Stimulated activated CD4-positive, alpha-beta T cell treated with anti-CD3 and anti-CD28 coated beads, Interleukin-1b, Interleukin-23, amount 100 ng/mL, for 1 hour (primary cell): ENCODE measurements around the gene TSPAN5.
"Not testable (repeated sequence)": the region's sequence is repeated elsewhere in the genome, so short reads cannot be mapped to it uniquely, and the experiment has no call there.

Experiments
- DNase-seq, 2 donors: peaks; one replicate each; pipeline ENCODE4 v3.0.0-alpha.2; 2020; ENCODE audit warnings: low read depth in 2 of 2

Gene TSPAN5

DNA sequence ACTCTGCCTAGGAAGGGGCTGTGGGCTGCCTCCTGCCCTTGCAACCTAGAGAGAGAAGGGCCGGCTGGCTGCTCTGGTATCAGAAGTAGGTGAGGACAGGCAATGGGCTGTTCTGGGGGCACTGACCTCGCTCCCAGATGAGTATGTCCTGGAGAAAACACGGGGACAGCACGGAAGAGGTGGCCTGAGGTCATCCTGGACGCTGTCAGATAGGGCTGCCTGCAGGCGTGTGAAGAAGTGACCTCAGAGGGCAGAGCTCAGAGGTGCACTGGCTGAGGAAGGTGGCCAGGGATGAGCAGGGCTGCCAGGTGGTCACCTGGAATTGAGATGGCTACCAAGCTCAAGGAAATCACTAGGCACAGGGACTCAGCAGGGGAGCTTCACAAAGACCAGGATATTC, 159.6 kb downstream of the TSPAN5 start:
- no peak for DNase-seq

DNA sequence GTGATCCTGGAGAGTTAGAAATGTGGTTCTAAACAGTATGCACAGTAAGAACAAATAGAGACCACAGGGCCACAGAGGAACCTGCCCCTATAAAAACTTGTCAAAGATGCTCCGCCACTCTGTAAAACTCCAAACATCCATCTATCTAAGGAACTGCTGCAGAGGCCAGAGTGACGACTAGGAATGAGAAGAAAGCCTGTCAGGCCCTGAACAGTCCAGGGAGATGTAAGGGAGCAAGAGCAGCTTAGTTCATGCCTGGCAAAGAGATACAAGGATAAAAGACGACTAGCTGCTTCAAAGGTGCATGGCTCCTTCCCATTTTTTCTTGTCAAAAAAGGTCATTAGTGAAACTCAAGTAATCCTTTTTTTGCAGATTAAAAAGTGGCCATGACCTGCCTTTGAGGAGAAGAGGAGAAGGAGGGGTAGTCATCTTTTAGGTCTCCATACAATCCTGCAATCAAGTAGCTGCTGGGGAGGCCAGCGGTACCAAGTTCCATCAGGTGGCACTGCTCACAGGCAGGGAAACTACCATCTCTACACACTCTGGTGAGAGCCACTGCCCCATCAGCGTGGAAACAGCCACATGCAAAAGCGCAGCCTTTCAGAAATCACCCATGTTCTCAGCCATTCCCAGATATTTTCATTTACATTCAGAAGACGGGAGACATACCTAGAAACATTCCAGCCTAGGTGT, 162.1 kb downstream of the TSPAN5 start:
- DNase-seq, result no peak

DNA sequence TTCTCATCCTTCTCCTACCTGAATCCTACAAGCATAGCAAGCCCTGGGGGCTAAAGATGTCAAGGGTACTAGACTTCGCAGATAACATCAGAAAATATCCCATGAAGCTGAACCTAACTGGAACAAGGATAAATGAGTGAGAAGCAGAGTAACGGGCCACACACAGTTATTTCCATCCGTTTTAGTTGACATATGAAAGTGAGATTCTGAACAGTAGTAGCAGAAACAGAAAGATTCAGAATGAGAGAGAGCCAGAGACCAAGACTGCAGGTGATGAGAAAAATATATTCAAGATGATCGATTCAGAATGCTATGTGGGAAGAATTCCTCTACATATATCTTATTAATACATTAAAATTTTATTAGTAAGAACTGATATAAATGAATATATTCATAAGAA, 165.1 kb downstream of the TSPAN5 start:
- no peak for DNase-seq

GRCh38 chr4:98491899-98492559, 166.4 kb downstream of the TSPAN5 start:
- no peak for DNase-seq

GRCh38 chr4:98490251-98490650, 168.2 kb downstream of the TSPAN5 start:
- DNase-seq, result no peak

DNA sequence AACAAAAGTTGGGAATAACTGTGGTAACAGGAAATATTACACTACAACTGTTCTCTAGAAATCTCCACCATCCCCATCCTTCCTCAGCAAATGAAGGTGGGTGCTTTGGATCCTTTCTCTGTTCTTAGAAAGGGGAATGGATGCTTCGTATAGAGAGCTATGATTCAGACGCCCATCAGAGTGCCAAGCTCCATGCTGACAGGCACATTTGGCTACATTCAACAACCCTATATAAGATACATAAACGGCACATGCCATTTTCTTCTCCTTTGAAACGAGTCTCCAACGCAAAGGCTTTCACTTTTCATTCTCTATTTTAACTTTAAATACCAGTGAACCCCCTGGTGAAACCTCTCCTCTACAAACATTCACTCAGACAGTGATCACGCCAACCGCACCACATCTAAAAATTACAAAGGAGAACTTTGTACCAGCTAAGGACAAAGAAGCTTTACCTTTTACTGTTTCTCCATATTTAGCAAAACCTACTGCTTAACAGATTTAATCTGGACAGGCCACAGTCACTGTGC, 172.5 kb downstream of the TSPAN5 start:
- DNase-seq, result no peak

GRCh38 chr4:98484031-98484430, 174.4 kb downstream of the TSPAN5 start:
- DNase-seq, result no peak

DNA sequence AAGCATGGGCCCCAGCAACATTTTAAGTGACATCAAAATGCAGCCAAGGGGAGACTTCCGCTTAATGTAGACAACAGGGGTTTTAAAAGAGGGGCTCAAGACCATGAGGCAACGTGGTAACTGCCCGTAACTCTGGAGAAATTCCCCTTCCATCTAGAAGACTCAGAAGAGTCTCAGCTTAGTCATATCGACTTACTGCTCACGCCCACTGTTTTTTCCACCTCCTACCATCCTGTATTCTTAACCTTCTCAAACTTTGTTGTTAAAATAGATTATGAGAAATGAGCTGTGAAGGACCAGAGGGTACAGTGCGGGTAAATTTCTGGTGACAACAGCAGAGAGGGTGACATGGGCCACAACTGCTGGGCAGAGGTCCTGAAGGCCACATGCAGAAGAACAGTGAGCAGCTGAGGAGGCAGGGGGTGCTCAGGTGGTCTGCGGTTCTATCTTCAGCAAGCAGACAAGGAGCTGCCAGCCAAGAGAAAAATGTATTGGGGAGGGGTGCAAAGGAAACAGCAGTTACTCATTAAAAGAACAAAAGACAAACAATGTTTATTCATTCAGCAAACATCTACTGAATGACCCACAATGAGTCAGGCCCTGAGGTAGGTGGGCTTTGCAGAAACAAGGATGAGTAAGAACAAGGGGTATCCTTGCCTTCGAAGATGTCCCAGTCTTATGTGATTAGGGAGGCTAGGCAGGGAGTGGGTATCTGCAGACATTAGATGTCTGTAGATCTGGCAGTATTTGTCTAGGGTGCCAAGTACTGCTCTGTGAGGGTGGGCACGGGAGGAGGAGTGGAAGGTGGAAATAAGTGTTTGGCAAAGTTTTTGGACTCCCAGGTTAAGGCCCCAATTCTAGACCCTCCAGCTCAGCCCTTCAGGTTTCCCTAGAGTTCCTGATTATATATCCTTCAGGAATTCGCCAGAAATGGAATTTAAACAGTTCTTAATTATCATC, 175.3 kb downstream of the TSPAN5 start:
- DNase-seq, result peak in 1 of 2 donors; percentile 5

DNA sequence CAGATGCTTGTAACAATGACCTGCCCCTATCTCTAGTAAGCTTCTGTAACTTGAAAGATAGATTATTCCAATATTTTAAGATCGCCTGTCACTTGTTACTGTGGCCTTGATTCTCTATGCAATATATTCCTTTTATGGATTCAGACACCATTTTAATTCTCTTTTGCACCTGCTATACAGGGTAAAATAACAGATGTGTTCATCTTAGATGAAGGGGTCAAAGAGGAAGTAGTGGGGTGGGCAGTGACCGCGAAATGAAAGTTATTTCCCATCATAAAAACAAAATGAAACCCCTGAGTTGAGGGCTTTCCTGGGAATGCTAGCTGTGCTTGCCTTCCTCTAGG, 175.9 kb downstream of the TSPAN5 start:
- no peak for DNase-seq

DNA sequence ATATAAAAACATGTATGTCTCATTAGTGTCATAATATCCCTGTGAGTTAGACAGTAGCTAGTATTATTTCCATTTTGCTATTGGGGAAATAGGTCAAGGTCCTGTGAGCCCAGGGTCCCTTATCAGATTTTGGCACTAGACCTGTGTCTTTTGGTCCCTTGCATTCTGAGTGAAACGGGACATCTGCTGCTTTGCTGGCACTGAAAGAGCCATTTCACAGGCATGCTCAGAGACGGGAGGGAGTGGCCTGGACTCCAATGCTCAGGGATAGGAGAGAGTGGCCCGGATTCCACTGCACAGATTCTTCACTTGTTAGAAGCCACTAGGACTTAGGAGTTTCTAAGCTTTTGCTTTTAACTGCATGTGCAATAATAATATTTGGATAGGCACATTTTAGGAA, 177.2 kb downstream of the TSPAN5 start:
- DNase-seq, result no peak

DNA sequence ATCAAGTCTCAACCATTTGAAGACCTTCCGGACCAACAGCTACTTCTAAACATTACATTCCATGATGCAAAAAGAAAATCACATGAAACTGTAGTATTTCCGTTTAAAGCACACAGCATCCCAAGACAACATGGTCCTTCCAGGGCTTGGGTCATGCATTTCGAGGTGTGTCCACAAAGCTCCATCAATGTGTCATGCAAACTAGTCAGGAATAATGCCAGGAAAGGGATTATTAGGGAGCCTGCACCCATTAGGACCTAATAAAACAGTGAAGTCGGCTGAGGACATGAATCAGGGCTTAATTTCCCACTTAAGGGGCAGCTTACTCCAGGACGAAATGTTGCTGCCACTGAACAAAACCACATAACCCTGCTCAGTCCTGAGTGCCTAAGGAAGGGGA, 177.9 kb downstream of the TSPAN5 start:
- DNase-seq, result no peak

- not testable (repeated sequence) for DNase-seq
Measured at GRCh38 chr4:98479590-98479989, 178.8 kb downstream of the TSPAN5 start.

DNA sequence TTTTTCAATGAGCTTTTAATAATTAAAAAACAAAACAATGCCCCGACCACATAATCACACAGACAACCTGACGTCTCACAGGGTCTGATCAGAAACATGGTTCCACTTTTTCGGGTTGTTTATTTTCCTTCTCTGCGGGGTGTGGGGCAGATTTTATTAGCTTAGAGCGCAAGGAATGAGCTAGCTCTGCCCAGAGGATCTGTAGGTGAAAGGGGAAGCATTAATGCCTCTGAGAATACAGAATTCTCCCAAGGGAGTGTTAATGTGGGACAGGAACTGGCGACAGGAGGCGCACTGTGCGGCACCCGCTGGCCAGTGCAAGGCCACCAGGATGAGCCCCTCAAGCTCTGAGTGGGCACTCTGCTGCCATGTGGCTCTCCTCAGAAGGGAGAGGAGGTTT, 181.5 kb downstream of the TSPAN5 start:
- no peak for DNase-seq

- DNase-seq, result no peak
Measured at GRCh38 chr4:98474408-98474844, 184.0 kb downstream of the TSPAN5 start.

- DNase-seq, result no peak
Measured at GRCh38 chr4:98473046-98473445, 185.4 kb downstream of the TSPAN5 start.

GRCh38 chr4:98470831-98471230, 187.6 kb downstream of the TSPAN5 start:
- DNase-seq, result no peak

DNA sequence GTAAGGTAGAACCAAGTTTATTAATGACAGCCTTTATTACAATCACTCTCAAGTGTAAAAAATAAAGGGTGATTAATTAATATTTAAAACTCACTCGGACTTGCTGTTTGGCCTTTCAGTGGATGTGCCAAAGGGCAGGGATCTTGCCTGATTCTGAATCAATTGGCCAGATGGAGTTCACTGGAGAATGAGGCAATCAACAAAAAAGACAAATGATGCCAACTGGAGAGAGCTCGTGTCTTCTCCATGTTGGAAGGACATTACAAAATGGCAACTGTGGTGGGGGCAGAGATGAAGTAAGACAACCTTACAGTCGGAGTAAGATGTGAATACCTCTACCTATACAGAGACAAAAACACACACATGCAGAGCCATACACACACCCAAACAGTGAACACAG, 188.0 kb downstream of the TSPAN5 start:
- no peak for DNase-seq

DNA sequence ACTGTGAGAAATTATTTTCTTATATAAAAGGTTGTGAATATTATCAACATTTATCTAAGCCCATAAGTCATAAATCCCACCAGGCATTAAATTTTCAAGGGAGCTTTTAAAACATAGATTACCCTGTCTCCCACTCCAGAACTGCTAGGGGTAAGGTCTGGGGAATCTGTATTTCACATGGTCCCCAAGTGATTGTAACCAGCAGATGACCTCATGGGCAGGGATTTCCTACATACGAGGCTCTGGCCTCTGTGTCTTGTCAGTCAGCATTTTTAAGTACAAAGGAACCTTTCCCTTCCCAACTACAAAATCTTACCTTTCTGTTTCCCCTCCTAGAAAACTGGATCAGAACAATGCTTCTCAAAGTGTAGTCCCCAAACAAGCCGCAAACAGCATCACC, 188.6 kb downstream of the TSPAN5 start:
- no peak for DNase-seq

DNA sequence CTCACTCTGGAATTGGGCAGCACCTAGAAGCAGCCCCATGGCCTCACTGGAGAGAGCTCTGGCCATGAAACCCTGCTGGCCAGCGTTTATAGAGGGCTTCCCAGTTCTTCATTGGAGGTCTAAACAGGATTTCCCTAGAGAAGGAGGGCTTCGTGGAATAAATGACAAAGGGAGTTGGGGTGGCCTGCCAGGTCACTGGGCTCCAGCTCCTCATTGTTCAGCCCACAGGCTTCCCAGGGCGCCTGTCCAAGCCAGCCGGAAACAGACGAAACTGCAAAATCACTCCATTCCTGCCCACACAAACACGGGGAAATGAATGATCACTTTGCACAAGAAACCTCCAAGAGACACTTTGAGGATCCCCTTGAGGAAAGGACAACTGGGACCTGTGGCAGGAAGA, 189.7 kb downstream of the TSPAN5 start:
- DNase-seq, result no peak

DNA sequence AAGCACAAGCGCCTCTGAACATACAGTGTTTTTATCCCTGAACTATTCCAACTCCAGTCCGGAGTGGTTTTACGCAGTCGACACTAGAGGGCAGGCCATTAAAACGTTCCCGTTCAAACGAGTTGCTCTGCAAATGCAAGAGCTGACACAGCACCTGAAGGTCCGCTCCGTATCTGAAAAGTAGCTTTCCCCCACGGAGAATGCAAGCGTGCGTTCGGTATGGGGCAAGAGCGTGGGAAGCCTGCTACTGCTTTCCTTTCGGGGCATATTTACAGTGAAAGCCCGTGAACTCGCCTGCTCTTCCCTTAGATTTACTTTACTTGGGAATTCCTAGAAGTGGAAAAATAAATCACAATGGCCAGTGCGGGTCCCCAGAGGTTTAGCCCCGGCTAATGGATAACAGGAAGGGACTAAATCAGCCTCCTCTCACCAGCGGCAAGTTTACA, 190.8 kb downstream of the TSPAN5 start:
- peak; percentile 38 to 50 for DNase-seq

DNA sequence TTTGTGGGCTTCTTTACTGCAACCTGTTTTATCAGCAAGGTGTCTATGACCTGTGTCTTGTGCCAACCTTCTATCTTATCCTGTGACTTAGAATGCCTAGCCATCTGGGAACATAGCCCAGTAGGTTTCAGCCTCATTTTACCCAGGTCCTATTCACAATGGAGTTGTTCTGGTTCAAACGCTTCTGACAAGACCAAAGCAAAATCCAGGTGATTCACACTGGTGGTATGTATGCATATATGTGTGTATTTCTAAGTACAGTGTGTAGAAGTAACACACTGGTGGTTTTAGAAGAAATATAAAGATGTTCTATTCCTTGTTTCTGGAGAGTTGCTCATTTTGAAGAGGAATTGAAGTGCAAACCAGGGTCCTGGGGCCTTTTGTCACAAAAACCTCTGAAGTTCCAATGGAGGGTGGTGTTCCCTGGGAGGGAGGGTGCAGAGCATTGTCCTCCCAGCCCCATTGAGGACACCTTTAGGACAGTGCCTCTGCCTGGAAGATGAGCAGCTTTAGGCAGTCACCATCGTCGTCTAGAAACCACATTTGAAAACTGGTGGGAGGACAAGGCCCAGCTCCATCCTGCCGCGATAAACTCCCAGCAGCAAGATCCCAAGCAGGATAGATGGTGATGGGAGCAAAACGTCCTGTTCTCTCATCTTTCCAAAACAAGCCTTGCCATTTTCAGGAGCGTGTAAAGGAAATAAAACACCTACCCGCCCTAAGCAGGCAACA, 191.4 kb downstream of the TSPAN5 start:
- DNase-seq, result no peak

GRCh38 chr4:98462487-98462886, 195.9 kb downstream of the TSPAN5 start:
- DNase-seq, result no peak
